Measurements from ENCODE around the gene APOE.
"Not testable (repeated sequence)": the region's sequence is repeated elsewhere in the genome, so short reads cannot be mapped to it uniquely, and the experiment has no call there.

Gene APOE

DNA sequence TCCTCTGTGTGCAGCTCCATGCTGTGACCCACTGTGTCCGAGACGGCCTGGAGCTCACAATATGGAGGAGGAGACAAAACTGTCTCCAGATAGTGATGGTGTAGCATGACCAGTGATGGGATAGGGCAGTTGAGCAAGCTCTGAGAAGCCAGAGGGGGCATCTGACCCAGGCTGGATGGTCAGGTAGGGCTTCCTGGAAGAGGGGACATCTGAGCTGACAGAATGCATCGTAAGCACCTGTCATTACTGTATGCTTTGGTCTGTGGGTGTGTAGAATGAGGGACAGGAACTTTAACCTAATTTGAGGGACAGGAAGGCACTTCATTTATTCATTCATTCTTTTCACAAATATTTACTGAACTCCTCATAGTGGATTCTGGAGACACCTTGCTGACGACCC, 21.0 kb upstream of the APOE start:
- DNase-seq (ENCODE audit: low spot score): no peak

DNA sequence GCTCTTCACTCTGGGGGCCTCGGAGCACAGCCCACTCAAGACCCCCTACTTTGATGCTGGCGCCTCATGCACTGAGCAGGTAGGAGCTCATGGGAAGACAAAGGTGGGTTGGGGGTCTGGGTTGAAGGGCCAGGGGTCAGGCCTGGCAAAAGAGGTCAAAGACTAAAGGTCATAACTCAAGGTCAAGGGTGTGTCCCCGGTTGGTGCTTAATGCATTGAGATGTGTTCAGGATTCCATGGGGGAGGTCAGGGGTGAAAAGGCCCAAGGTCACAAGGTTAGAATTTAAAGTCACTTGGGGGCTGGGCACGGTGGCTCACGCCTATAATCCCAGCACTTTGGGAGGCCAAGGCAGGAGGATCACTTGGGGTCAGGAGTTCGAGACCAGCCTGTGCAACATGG, 19.5 kb upstream of the APOE start:
- no peak for DNase-seq (ENCODE audit: low spot score)

DNA sequence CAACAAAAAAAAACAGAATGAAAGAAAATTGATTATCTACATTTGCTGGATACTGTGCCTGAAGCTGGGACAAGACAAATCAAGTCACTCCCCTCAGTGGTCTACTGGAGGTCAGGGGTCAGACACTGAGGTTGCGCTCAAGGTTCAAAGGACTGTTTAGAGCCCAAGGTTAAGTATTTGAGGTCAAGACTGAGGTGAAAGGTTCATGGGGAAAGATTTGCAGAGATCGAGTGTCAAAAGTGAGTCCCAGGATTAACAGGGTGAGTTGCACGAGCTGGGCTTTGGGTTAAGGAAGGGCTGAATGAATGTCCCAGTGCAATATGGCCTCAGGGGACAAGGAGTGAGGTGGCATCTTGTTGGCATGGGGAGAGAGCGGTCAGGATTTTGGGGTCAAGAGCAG, 17.9 kb upstream of the APOE start:
- no peak for DNase-seq (ENCODE audit: low spot score)

DNA sequence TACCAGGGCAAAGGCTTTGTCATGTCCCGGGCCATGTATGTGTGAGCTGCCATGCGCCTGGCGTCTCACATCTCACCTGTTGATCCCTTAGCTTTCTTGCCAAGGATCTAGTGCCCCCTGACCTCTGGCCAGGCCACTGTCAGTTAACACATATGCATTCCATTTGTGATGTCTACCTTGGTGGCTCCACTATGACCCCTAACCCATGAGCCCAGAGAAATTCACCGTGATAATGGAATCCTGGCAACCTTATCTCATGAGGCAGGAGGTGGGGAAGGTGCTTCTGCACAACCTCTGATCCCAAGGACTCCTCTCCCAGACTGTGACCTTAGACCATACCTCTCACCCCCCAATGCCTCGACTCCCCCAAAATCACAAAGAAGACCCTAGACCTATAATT, 17.3 kb upstream of the APOE start:
- DNase-seq (ENCODE audit: low spot score): not testable (repeated sequence)

DNA sequence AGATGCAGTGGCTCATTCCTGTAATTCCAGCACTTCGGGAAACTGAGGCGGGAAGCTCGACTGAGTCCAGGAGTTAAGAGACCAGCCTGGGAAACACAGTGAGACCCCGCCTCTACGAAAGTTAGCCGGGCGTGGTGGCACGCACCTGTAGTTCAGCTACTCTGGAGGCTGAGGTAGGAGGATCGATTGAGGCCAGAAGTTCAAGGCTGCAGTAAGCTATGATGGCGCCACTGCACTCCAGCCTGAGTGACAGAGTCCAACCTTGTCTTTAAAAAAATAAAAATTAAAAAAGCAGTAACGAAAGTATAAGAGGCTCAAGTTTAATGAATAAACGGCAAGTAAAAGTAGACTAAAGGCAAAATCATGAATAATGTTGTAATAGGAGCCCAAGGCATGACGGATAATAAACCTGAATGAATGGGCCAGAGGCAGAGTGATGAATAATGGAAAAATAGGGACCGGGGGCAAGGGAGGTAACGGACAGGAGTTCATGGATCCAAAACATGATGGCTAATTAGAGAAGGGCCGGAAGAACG, 15.7 kb upstream of the APOE start:
- DNase-seq (ENCODE audit: low spot score): no peak

DNA sequence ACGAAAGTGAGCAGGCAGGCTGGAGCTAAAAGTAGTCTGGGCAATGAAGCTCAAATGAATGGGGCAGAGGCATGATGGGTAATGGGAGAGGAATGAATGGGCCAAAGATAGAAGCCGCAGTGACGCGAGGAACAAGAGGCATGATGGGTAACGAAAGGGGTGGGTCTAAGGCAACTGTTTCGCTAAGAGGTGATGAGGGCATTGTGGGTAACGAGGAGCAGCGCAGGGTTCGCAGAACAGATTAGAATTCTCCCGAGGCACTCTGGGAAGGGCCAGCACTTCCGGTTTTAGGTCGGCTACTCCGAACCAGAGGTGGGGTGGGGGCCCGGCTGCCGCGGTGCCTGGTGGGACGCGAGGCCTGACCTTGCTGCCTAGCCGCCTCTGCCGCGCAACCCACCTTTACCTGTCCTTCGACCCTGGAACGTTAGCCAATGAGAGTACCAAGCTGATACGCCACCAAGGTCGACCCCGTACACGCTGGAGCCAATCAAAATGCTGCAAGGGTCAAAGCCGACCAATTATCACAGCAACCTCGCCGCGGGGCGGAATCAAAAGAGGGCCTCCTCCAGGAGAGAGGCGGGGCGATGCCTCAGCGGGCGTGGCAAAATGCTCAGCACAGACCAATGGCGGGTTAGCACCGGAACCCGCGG, 15.1 kb upstream of the APOE start:
- DNase-seq (ENCODE audit: low spot score): peak; percentile 100

DNA sequence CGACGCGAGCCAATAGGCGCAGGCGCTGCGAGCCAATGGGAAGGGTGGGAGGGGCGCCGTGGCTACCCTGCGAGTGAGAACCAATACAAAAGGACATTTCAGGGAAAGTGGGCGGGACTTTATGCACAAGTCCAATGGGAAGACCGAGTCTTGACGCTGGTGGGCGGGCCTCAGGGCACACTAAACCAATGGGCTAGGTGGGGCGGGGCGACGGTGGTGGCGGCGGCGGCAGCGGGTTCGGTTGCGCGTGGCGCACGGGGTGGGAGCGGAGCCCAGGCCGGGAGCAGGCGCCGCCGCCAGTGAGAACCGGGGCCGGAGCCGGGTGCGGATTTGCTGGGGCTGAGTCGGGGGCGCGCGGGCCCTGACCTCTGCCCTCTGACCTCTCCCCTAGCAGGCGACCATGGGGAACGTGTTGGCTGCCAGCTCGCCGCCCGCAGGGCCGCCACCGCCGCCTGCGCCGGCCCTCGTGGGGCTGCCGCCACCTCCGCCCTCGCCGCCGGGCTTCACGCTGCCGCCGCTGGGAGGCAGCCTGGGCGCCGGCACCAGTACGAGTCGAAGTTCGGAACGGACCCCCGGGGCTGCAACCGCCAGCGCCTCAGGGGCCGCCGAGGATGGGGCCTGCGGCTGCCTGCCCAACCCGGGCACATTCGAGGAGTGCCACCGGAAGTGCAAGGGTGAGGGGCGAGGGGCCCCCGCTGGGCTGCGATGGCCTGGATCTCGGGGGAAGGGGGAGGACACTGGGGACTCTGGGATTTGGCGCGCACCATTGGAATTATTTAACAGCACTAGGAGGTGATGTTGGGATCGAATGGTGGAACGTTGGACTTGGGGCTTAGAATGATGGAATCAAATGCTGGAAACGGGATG, 14.3 kb upstream of the APOE start, which contains the start of gene TOMM40:
TOMM40 (plus strand) TSS at position 239 of the 867 bp plus-strand sequence; CDS start at position 401, 162 bp downstream.
- no peak for DNase-seq (ENCODE audit: low spot score)

DNA sequence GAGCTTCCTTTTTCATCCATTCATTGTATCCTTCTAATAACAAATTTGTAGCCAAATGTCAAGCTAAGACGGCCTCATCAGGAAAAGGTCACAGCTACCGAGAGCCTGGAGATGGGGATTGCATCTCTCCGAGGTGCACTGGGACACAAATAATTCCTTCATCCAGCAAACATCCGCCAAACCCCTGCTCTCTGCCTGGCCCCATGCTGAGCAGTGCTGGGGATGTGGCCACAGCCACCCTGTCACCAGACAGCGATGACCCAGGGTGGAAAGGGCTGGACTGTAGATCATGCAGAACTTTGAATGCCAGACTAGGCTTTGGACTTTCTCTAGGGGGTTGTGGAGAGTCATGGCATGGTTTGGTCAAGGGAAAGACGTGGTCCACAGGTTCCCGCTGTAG, 12.7 kb upstream of the APOE start:
- no peak for DNase-seq (ENCODE audit: low spot score)

DNA sequence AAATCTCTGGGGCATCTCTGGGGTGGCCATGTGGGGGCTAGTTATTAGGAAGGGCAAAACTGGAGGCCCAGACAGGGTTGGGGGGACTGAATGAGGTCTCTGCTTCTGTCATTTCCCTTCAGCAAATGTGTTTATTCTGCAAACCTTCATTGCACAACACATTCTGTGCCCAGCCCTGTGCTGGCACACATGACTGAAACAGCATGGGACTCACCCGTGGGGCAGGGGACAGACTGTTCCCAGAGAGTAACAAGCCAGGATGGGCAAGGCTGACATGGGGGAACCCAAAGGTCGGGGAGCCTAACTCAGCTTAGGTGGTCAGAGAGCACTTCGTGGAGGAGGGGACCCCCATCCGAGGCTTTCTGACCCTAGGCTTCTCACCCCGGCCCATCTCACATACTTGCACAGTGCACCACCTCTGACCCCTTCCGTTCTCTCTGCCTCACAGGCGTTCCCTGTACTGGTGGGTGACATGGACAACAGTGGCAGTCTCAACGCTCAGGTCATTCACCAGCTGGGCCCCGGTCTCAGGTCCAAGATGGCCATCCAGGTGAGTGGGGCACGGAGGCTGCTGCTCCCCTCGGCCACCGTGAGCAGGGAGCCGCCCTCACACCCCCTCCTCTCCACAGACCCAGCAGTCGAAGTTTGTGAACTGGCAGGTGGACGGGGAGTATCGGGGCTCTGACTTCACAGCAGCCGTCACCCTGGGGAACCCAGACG, 12.1 kb upstream of the APOE start:
- DNase-seq (ENCODE audit: low spot score): no peak

DNA sequence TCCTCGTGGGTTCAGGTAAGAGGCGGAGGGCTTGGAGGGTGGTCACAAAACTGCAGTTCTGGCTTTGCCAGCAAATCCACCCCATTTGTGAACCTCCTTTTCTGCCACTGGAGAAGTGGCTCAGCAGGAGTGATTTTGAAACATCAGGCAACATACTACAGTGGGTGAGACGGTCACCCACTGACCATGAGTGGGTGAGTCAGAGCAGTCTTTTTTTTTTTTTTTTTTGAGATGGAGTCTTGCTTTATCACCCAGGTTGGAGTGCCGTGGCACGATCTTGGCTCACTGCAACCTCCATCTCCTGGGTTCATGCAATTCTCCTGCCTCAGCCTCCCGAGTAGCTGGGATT, 11.6 kb upstream of the APOE start:
- no peak for DNase-seq (ENCODE audit: low spot score)

DNA sequence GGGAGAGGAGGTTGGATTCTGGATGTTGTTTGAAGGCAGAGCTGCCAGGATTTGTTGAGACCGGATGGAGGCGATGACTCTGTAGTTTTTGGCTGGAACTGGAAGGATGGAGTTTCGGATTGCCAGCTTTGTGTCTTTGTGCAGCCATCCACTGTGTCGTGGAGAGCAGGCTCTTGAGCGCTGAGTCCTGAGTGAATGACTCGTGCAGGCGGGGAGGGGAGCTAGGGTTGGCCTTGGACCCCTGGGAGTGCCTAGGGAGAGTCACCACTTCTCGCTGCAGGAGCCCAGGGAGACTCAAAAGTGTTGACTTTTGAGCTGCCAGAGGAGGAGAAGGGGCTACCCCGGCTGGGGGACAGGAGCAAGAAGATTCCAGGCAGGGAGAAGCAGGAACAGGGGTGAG, 10.7 kb upstream of the APOE start:
- DNase-seq (ENCODE audit: low spot score): no peak

DNA sequence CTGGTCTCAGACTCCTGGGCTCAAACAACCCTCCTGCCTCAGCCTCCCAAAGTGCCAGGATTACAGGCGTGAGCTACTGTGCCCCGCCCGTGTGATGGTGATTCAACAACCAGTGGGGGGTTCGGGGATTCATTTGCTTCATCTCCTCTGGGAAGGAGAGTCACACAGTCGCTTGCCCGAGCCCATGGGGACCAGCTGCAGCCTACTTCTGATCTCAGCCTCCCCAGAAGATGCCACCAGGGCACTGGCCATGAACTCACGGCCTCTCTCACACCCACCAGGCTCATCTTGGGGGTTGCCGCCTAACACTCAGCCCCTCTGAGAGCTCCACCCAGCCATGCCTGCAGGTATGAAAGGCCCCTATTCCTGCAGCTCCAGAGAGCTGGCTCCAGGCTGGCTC, 7.8 kb upstream of the APOE start:
- DNase-seq (ENCODE audit: low spot score): no peak

DNA sequence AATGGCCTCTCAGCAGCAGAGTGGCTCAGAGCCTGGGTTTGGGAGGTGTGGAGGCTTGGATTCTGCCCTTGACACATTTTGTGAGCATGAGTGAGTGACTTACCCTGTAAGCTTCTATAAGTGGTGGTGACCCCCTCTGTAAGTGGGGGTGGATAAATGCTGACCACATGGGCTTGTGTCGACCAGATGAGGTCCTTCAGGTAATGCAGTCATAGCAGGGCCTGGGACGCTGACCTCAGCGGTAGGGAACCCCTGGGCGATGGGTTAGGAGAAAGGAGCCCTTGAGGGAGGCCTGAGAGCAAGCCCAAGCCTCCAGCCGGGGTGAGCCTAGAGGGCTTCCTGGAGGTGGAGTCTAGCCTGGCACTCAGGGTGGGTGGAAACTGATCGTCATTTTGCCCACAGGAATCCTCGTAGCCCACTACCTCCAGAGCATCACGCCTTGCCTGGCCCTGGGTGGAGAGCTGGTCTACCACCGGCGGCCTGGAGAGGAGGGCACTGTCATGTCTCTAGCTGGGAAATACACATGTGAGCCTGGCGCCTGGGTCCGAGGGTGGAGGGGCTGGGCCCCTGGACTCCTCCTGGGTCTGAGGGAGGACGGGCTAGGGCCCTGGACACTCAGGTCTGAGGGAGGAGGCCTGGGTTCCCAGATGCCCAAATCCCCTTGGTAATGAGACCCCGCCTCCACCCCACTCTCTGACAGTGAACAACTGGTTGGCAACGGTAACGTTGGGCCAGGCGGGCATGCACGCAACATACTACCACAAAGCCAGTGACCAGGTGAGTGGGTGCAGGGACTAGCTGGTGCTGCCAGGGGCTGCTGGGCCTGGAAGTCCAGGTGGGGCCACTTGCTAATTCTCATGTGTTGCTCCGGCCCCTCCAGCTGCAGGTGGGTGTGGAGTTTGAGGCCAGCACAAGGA, 5.0 kb upstream of the APOE start:
- DNase-seq (ENCODE audit: low spot score): no peak

DNA sequence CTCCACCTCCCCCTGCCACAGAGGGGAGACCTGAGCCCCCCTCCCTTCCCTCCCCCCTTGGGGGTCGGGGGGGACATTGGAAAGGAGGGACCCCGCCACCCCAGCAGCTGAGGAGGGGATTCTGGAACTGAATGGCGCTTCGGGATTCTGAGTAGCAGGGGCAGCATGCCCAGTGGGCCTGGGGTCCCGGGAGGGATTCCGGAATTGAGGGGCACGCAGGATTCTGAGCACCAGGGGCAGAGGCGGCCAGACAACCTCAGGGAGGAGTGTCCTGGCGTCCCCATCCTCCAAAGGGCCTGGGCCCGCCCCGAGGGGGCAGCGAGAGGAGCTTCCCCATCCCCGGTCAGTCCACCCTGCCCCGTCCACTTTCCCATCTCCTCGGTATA, 2.4 kb upstream of the APOE start:
- no peak for DNase-seq (ENCODE audit: low spot score)

DNA sequence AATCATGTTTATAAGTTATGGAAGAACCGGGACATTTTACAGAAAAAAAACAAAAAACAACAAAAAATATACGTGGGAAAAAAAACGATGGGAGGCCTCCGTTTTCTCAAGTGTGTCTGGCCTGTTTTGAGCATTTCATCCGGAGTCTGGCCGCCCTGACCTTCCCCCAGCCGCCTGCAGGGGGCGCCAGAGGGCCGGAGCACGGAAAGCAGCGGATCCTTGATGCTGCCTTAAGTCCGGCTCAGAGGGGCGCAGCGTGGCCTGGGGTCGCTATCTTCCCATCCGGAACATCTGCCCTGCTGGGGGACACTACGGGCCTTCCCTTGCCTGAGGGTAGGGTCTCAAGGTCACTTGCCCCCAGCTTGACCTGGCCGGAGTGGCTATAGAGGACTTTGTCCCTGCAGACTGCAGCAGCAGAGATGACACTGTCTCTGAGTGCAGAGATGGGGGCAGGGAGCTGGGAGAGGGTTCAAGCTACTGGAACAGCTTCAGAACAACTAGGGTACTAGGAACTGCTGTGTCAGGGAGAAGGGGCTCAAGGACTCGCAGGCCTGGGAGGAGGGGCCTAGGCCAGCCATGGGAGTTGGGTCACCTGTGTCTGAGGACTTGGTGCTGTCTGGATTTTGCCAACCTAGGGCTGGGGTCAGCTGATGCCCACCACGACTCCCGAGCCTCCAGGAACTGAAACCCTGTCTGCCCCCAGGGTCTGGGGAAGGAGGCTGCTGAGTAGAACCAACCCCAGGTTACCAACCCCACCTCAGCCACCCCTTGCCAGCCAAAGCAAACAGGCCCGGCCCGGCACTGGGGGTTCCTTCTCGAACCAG, 1.8 kb upstream of the APOE start:
- DNase-seq (ENCODE audit: low spot score): peak; percentile 77

DNA sequence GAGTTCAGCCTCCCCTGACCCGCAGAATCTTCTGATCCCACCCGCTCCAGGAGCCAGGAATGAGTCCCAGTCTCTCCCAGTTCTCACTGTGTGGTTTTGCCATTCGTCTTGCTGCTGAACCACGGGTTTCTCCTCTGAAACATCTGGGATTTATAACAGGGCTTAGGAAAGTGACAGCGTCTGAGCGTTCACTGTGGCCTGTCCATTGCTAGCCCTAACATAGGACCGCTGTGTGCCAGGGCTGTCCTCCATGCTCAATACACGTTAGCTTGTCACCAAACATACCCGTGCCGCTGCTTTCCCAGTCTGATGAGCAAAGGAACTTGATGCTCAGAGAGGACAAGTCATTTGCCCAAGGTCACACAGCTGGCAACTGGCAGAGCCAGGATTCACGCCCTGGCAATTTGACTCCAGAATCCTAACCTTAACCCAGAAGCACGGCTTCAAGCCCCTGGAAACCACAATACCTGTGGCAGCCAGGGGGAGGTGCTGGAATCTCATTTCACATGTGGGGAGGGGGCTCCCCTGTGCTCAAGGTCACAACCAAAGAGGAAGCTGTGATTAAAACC, 1.1 kb upstream of the APOE start:
- no peak for DNase-seq (ENCODE audit: low spot score)

DNA sequence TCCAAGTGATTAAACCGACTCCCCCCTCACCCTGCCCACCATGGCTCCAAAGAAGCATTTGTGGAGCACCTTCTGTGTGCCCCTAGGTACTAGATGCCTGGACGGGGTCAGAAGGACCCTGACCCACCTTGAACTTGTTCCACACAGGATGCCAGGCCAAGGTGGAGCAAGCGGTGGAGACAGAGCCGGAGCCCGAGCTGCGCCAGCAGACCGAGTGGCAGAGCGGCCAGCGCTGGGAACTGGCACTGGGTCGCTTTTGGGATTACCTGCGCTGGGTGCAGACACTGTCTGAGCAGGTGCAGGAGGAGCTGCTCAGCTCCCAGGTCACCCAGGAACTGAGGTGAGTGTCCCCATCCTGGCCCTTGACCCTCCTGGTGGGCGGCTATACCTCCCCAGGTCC, 2.0 kb downstream of the APOE start:
- no peak for DNase-seq (ENCODE audit: low spot score)

DNA sequence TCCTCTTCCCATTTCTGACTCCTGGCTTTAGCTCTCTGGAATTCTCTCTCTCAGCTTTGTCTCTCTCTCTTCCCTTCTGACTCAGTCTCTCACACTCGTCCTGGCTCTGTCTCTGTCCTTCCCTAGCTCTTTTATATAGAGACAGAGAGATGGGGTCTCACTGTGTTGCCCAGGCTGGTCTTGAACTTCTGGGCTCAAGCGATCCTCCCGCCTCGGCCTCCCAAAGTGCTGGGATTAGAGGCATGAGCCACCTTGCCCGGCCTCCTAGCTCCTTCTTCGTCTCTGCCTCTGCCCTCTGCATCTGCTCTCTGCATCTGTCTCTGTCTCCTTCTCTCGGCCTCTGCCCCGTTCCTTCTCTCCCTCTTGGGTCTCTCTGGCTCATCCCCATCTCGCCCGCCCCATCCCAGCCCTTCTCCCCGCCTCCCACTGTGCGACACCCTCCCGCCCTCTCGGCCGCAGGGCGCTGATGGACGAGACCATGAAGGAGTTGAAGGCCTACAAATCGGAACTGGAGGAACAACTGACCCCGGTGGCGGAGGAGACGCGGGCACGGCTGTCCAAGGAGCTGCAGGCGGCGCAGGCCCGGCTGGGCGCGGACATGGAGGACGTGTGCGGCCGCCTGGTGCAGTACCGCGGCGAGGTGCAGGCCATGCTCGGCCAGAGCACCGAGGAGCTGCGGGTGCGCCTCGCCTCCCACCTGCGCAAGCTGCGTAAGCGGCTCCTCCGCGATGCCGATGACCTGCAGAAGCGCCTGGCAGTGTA, 2.7 kb downstream of the APOE start:
- no peak for DNase-seq (ENCODE audit: low spot score)

DNA sequence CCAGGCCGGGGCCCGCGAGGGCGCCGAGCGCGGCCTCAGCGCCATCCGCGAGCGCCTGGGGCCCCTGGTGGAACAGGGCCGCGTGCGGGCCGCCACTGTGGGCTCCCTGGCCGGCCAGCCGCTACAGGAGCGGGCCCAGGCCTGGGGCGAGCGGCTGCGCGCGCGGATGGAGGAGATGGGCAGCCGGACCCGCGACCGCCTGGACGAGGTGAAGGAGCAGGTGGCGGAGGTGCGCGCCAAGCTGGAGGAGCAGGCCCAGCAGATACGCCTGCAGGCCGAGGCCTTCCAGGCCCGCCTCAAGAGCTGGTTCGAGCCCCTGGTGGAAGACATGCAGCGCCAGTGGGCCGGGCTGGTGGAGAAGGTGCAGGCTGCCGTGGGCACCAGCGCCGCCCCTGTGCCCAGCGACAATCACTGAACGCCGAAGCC, 3.3 kb downstream of the APOE start:
- DNase-seq (ENCODE audit: low spot score): no peak

DNA sequence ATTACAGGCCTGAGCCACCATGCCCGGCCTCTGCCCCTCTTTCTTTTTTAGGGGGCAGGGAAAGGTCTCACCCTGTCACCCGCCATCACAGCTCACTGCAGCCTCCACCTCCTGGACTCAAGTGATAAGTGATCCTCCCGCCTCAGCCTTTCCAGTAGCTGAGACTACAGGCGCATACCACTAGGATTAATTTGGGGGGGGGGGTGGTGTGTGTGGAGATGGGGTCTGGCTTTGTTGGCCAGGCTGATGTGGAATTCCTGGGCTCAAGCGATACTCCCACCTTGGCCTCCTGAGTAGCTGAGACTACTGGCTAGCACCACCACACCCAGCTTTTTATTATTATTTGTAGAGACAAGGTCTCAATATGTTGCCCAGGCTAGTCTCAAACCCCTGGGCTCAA, 4.2 kb downstream of the APOE start:
- DNase-seq (ENCODE audit: low spot score): no peak

All from CD4-positive, alpha-beta T cell treated with Interleukin-15 for 4 hours (primary cell).